Non-pigmented ciliary epithelial cell (primary cell): ENCODE measurements around the gene TOR4A.

ENCODE experiments used
- DNase-seq: peaks from one replicate; pipeline ENCODE4 v3.0.0-alpha.2; 2010; ENCODE audit warnings: low read depth

TOR4A gene

DNA sequence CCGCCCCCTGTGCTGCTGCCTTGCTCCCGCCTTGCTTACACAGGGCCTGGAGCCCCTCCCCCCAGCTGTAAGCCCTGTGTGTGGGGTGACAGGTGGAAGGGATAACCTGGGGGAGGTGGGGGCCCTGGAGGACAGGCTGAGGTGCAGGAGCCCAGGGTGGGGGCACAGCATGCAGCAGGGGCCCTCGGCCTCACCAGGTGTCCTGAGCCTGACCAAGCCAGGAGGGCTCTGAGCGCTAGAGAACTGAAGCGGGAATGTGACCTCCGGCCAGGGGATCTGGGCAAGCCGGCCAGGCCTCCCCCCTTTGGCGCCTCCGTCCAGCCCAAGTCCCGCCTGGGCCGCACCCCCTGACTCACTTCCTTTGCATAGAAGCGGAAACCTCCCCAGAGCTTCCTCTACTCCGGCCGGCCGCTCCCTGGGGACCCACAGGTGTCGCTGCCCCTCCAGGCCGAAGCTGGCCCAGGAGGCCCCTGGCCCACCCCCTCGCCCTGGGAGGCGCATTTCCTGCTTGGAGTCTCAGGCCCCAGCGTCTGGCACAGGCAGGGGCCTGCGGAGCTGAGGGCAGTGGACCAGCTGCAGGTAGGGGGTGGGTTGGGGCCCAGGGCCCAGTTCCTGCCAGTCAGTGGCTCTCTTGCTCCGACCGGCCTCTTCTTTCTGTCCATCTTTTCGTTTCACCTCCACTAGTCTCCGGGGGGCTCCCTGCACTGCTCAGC lies at the start of gene TOR4A:
TOR4A (plus strand) TSS at position 398 of the 713 bp plus-strand sequence. CDS start 964 bp downstream, outside the sequence.
- no peak for DNase-seq

DNA sequence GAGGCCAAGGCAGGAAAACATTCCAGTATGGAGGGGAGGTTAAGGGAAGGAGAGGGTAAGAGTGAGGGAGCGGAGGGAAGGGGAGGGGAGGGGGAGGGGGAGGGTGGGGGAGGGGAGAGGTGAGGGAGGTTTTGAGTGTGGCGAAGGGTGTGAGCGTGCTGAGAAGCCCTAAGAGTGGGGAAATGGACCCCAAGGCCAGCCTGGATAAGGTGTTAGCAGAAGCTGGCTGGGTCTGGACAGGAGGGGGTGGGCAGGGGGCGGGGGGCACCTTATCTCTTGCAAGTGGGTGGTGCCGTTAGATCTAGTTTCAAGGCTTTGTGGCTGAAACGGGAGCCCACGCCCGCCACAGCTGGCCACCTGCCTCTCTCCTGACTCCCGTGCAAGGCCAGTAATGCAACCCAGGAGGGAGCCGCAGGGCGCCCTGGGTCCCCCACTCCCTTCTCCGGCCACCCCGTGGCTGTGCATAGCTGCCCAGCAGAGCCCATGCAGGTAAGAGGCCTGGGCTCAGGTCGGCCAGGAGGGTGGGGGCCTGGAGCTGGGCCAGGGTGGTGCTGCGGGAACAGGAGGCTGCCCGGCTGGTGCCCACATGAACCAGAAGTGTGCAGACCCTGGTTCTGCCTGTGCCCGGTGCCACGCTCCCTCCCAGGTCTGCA lies 49.5 kb upstream of the TOR4A start:
- no peak for DNase-seq

DNA sequence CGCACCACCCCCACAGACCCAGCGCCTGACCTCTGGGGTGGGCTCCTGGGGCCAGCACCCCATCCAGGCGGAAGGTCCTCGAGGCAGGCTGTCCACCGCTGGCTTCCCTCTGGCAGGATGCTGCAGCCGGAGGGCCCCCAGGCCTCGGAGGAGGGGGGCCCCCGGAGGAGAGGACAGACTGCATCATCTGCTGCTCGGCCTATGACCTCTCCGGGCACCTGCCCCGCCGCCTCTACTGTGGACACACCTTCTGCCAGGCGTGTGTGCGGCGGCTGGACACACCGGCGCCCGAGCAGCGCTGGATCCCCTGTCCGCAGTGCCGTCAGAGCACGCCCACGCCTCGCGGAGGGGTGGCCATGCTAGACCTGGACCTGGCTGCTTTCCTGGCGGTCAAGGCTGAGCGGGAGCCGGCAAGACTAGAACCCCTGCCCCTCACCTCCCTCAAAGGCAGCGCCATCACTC lies 49.0 kb upstream of the TOR4A start:
- no peak for DNase-seq

DNA sequence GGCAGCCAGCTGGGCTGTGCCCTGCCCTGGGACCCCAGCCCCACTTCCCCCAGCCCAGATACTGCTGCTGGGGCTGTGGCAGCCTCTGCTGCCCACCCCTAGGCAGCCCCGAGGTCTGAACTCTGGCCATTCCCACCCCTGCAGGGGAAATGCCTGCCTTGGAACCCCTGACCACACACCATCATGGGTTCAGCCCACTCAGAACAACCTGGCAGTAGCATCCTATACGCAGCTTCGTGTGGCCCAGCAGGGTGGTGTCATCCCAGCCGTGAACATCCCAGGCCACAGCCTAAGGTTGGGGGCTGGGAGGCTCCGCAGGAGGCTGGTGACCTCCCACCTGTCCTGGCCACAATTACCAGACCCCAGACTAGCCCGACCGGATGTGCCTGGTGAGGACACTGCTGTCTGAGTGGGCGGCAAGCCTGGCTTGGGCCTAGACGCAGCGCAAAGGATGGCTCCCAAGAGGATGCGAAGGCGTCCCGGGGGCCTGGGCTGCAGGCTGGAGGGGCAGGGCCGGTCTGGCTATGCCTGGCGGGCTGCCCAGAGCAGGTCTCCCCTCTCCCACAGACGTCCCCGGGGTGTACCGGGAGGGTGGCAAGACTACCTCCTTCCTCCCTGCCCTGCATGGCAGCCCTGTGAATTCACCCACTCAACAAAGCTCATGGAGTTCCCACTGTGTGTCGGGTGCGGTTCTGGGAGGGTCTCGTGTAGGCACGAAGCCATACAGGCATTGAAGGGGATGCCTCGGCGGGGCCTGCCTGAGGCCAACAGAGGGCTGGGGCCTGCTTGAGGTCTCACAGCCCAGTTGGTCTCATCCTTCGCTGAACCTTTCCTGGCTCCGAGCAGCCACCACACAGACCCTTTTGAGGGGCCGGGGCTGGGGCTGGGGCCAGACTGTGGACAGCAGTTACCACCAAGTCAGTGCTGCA lies 48.3 kb upstream of the TOR4A start:
- DNase-seq = no peak

DNA sequence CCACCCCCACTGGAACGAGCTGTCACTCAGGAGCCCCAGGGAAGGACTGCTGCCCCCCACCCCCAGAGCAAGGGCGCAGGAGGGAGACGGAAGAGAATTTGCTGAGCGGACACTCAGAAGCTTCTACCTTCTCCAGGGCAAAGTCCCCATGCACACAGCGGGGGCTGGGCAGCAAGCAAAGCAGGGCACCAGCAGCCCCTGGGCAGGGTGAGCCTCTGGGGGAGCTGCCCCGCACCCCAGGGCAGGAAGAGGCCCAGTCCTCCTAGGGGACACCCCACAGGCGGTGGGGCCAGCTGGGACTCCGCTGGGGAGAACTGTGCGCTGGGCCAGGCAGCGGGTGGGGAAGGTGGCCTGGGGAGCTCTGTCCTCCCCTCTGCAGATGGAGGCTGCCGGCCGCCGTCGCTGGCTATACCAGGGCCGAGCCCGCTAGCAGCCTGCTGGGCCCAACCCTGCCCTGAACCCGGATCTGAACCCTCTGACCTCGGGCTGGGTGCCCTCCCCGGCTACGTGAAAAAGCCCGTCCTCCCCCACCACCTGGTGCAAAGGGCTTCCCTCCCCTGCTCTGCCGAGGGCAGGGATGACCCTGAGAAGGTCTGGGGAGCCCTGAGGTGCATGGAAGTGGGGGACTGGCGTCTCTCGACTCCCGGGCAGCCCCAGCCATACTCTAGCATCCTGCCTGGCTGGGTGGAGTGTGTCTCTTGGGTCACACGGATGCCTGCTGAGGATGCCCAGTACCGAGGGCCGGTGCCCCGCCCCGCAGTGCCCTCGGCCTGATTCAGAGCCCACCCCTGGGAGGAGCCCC lies 47.4 kb upstream of the TOR4A start:
- no peak for DNase-seq

DNA sequence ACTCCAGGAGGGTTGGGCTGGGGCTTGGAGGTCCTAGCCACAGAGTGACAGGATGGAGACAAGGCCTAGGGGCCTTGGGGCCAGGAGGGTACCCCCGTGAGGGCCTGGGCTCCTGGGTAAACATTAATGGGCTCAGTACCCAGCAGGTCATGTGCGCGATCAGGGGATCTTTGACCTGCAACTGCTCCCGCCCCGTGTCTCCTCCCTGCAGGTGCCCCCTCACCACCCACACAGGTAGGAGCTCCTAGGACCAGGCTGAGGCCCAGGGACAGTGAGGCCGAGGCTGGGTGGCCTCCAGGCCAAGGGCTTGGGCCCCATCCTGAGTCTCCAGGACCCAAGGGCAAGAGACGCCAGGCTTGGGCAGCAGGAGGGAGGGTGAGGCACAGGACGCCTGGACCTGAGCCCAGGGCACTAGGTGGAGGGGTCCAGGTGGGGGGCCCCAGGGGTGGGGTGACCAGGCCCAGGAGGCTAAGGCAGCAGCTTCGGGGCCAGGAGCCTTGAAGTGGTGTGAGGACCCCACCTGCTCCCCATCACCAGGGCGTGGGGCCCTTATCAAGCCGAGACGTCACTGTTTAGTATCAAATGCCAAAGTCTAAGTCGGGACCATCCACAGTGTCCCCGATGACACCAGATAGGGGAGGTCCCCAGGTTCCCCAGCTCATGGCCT lies 46.7 kb upstream of the TOR4A start, which contains the start of gene SLC34A3:
SLC34A3 (plus strand) TSS at position 197 of the 667 bp plus-strand sequence. CDS start 802 bp downstream, outside the sequence.
- no peak for DNase-seq

DNA sequence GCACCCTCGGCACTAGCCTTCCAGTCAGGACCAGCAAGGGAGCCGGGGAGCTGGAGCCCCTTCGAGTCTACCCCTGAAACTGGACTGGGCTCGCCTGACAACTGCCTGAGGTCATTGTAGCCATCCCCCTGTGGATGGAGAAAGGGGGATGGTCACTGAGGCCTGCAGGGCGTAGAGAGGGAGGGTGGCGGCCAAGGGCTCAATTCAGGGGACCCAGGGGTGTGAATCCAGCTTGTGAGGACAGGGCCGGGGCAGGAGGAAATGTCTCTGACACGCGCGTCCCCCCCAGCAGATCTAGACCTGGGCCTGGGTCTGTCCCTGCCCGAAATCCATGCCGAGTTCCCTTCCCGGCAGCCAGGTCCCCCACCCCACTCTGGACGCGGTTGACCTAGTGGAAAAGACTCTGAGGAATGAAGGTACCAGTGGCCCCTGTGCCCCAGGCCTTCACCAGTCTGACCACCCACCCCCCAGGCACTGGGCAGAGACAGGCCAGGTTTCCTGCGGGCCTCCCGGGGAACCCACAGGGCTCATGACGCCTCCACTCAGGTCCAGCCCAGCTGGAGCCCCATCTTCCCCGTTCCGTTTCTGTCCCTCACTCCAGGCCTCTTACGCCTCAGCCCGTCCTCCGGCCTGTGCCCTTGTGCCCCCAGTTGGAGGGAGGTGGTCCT lies 46.0 kb upstream of the TOR4A start:
- no peak for DNase-seq

DNA sequence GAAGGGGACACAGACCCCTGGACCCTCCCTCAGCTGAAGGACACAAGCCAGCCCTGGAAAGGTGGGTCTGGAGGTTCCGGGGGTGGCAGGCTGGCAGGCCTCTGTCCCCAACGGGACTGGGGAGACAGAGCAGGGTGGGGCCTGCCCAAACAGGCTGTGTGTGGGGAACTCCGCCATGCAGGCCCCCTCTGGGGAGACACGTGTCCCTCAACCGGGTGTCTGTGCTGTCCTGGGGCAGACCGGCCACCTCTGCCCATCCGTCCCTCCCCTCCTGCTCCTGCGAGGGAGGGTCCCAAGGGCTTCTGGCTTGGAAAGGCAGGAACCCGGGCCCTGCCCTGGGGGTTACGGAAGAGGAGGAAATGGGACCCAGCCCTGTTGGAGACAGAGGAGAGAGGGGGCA lies 45.4 kb upstream of the TOR4A start:
- DNase-seq = no peak

DNA sequence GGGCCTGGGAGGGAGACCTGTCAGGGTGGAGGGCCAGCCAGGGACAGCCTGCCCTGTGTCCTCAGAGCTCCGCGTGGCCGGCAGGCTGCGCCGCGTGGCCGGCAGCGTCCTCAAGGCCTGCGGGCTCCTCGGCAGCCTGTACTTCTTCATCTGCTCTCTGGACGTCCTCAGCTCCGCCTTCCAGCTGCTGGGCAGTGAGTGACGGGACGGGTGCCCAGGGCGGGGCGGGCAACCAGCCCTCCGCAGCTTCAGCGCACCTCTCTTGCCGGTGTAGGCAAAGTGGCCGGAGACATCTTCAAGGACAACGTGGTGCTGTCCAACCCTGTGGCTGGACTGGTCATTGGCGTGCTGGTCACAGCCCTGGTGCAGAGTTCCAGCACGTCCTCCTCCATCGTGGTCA lies 45.0 kb upstream of the TOR4A start:
- DNase-seq = no peak

DNA sequence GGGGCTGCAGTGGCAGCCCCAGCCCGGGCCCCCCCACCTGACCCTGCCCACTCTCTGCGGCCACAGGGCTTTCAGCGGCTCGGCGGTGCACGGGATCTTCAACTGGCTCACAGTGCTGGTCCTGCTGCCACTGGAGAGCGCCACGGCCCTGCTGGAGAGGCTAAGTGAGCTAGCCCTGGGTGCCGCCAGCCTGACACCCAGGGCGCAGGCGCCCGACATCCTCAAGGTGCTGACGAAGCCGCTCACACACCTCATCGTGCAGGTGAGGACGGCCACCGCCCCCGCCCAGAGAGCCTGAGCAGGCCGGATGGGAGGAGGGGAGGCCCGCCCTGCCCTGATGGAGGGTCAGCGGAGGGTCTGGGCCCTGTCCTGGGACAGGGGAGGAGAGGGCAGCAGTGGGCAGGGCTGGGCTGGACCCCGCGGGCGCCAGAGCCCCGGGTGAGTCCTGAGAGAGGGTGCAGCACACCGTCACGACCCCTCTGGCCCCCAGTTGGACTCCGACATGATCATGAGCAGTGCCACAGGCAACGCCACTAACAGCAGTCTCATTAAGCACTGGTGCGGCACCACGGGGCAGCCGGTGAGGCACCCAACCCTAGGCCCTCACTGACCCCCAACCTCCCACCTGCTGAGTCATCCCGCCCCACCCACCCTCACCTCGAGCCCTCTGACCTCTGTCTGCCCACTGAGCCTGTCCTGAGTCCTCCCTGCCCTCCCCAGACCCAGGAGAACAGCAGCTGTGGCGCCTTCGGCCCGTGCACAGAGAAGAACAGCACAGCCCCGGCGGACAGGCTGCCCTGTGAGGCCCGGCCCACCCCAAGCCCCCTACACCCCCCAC lies 44.2 kb upstream of the TOR4A start:
- DNase-seq = no peak

DNA sequence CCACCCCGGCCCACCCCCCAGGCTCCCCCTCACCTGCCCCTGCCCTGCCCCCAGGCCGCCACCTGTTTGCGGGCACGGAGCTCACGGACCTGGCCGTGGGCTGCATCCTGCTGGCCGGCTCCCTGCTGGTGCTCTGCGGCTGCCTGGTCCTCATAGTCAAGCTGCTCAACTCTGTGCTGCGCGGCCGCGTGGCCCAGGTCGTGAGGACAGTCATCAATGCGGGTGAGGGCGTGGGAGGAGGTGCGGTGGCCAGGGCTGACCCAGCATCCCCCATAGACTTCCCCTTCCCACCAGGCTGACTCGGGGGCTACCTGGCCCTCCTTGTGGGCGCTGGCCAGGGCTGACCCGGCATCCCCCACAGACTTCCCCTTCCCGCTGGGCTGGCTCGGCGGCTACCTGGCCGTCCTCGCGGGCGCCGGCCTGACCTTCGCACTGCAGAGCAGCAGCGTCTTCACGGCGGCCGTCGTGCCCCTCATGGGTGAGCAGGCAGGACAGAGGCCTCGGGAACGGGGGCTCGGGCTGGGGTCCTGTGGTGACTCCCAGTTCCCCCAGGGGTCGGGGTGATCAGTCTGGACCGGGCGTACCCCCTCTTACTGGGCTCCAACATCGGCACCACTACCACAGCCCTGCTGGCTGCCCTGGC lies 43.4 kb upstream of the TOR4A start:
- DNase-seq = no peak

DNA sequence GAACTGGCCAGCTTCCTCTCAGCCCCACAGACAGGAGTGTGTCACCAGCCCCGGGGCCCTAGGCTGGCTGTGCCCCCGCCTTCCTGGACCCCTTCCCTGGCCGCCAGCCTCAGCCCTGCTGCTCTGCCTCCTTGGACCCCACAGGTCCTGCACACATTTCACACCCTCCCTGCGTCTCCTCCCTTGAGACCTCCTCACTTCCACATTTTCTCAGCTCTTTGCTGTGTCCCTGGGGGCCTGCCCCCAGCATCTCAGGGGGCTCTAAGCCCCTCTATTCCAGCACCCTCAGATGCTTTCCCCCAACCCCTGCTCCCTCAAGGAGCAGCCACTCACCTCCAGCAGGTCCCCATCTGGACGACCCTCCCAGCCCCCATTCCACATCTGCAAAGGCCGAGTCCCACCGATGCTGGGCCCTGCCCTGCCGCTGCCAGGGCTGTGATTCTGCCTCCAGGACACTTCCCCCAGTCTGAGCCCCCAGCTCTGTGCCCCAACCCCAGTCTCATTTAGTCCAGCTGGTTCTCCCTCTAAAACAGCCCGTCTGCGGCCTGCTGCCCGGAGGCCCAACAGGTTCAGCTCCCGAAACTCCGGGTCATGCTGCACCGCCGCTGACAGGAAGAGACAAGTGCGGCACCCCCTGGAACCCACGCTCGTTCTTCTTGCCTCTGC lies 42.6 kb upstream of the TOR4A start:
- no peak for DNase-seq

DNA sequence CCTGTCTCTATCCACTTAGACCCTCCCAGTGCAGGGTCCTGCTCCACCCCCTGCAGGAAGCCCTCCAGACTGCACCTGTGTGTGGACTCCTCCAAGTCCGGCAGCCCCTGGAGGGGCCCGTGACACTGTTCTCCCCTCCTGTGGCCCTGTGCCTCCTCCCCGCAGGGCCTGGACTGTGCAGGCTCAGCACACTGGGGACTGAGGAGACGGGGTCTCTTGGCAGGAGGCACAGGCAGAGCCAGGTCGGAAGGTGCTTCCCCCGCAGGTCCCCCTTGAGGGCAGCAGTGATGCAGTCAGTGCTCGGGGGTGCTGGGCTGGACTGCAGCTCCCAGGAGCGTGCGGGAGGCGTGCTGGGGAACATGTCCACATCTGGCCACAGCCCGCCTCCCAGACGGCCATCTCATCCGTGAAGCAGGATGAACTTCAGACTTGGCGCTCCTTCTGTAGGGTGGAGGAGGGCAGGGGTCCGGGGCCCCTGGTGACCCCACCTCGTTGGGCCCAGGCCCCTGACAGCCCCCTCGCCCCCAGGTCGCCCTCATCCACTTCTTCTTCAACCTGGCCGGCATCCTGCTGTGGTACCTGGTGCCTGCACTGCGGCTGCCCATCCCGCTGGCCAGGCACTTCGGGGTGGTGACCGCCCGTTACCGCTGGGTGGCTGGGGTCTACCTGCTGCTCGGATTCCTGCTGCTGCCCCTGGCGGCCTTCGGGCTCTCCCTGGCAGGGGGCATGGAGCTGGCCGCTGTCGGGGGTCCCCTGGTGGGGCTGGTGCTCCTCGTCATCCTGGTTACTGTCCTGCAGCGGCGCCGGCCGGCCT lies 41.9 kb upstream of the TOR4A start:
- no peak for DNase-seq

DNA sequence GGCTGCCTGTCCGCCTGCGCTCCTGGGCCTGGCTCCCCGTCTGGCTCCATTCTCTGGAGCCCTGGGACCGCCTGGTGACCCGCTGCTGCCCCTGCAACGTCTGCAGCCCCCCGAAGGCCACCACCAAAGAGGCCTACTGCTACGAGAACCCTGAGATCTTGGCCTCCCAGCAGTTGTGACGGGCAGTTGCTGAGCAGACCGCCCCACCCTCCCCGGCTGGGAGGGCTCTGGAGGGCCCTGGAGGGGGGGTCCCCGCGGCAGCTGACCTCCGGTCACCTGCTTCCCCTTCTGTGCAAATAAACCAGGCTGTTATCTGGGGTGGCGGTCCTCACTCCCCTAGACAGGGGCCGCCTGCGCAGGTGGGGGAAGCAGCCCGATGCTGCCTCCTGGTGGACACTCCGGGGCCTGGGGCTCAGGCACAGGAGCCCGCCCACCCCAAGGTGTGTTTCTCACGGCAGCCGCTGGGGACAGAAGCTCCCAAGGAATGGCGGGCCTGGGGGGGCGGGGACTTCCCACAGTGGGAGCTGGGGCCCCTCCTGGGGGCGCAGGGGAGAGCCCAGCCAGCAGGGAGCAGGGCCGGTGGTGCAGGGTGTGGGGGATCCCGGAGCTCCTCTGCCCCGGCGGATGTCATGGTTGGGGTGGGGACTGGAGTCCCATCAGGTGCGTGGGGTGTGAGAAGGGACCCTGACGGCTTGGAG lies 41.1 kb upstream of the TOR4A start:
- no peak for DNase-seq

DNA sequence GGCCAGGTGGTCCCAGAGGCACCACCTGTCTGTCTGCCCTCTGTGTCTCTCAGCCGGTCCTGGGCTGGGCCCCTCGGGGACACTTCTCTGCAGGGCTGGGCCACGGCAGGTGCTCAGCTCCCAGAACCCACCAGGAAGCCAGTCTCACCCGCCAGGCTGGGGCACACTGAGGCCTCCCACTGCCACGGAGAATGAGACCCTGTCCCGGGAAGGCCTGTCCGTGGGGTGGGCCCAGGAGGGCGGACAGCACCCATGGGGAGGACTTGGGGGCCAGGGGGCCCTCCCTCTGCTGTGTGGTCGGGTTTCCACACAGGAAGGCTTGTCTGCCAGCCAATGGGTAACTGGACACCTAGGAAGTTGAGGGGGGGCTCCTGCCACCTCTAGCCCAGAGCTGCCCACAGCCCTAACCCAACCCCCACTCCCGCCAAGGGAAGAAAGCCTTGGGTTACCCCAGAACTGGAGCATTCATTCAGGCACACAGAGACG lies 40.5 kb upstream of the TOR4A start:
- DNase-seq = no peak

DNA sequence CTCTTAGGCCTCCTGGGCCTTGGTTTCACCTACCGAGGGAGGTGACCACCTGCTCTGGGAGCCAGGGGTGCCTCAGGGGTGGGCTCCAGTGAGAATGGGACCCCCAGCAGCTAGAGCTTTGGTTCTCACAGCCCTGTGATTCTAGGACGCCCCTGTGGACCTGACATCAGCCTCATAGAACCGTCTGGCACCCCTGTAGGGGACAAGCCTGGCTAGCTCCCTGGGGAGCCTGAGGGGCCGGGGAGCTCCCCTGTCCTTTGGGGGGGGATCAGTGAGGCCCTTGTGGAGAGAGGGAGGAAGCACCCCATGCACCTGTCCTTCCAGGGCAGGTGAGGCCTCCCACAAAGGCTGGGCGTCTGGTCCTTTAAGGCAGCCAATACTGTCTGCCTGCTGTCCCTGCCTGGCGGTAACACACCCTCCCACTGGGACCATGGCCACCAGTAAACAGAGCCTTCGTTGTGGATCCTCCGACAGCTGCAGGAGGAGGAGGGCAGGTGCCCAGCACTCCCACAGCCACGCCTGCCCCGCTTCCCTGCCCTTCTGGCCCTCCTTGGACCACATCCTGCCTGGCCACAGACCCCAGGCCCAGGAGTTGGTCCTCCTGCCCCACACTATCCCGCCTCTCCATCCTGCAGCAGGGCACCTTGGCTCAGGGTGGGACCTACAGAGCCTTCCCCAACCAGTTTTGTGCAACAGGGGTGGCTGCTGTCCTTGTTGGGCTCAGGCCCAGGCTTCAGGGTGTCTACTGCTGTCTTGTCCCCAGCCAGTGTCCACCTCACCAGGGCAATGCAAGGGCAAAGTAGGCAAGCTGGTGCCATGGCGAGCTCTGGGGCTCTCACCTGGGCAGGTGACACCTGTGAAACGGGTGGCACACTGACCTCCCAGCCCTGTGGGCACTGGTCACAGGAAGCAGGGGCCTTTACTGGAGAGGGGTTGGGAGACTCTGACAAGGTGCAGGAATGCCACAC lies 39.5 kb upstream of the TOR4A start:
- DNase-seq = no peak
